Prostate gland (tissue), 2 donors: ENCODE data around the gene CHST12.

Experiments
- POLR2A ChIP-seq: fragments of 450-650 bp; IDR thresholded peaks from one replicate; pipeline ENCODE4 v1.6.1; 2016; ENCODE audit warnings: antibody characterized with exemption, mild to moderate bottlenecking
- POLR2AphosphoS5 ChIP-seq: sonication (generic); formaldehyde crosslinking; IDR thresholded peaks from one replicate; pipeline ENCODE4 v1.6.1; 2017; ENCODE audit warnings: antibody characterized with exemption
- TF ChIP-seq, protein P1 (sequence below), 4 experiments: fragments of 200-600 bp in 2 of 4; fragments of 450-650 bp in 2 of 4; sonication (generic) in 2 of 4; IDR thresholded peaks; 1 replicate in 3 of 4; 2 replicates in 1 of 4; pipeline ENCODE4 v1.5.1; 2016 to 2019; ENCODE audit warnings: antibody characterized with exemption in 4 of 4, mild to moderate bottlenecking in 2 of 4, moderate library complexity in 2 of 4

DNA sequence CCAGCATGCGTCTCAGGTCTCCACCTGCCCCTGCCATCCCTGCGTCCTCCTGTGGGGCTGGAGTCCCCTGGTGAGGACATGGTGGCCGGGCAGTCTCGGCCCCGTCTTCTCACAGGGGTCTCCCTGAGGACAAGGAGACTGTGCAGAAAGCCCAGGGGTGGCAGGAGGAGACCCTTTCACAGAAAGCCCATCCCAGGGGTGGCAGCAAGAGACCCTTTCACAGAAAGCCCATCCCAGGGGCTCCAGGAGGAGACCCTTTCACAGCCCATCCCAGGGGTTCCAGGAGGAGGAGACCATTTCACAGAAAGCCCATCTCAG, 14.8 kb upstream of the CHST12 start:
- TF ChIP-seq, protein P1, sequence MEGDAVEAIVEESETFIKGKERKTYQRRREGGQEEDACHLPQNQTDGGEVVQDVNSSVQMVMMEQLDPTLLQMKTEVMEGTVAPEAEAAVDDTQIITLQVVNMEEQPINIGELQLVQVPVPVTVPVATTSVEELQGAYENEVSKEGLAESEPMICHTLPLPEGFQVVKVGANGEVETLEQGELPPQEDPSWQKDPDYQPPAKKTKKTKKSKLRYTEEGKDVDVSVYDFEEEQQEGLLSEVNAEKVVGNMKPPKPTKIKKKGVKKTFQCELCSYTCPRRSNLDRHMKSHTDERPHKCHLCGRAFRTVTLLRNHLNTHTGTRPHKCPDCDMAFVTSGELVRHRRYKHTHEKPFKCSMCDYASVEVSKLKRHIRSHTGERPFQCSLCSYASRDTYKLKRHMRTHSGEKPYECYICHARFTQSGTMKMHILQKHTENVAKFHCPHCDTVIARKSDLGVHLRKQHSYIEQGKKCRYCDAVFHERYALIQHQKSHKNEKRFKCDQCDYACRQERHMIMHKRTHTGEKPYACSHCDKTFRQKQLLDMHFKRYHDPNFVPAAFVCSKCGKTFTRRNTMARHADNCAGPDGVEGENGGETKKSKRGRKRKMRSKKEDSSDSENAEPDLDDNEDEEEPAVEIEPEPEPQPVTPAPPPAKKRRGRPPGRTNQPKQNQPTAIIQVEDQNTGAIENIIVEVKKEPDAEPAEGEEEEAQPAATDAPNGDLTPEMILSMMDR (IDR thresholded peaks at IDR 0.05) = no peak
- no peak for TF ChIP-seq POLR2A
- TF ChIP-seq POLR2AphosphoS5 = no peak
